GM10248 (cell line): ENCODE measurements around the gene SLC25A19.

ENCODE experiments used
- CTCF ChIA-PET: fragments of 300-600 bp; sonication (Branson Sonifier 250); formaldehyde crosslinking; extraction: SDS; loops from one replicate; lab custom pipeline; 2021; ENCODE audit warnings: antibody characterized with exemption; lab: Yijun Ruan, JAX
- POLR2A ChIA-PET: fragments of 350-650 bp; sonication (Branson Sonifier 250); formaldehyde crosslinking; extraction: SDS; loops from one replicate; lab custom pipeline; 2020; ENCODE audit warnings: antibody characterized with exemption; lab: Yijun Ruan, JAX
- DNase-seq: peaks from one replicate; pipeline ENCODE4 v3.0.0; 2012; ENCODE audit errors: extremely low spot score
- TF ChIP-seq, protein P1 (sequence below): IDR thresholded peaks from 2 replicates; pipeline ENCODE4 v1.5.1; 2012; ENCODE audit warnings: mild to moderate bottlenecking, low read depth; ENCODE audit errors: extremely low read depth, missing control alignments, control extremely low read depth

SLC25A19 gene

DNA sequence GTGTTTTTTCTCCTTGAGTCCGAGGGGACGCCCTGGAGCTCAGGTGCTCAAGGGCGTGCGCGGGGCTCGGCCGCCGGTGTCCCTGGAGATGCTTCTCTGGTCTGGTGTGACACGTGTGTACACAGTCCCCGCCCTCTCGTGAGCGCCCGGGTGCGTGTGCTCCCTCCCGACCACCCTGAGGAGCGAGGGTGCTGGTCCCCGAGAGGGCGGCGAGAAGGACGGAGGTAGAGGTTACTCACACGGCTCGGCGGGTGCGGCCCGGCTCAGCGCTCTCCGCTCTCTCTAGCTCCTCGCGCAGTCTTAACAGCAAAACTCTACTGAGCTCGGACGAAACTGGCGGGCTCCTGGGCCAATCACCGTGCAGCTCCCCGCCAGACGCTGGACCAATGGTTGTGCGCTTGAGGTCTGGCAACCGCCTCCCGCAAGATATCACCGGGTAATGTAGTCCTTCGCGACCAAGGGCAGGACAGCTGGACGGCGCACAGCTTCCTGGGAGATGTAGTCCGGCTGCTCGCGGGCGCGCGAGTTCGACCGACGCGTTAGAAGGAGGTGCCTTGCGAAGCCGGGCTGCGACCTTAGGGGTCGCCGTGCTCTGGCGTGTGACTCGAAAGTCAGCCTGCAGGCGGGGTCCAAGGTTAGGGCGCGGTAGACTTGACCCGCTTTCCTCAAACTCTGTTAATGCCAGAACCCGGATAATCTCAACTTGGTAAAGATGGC is at the start of gene SLC25A19:
SLC25A19 (minus strand) TSS at position 319 of the 717 bp plus-strand sequence. CDS start 2,669 bp downstream, outside the sequence.
- TF ChIP-seq, protein P1, sequence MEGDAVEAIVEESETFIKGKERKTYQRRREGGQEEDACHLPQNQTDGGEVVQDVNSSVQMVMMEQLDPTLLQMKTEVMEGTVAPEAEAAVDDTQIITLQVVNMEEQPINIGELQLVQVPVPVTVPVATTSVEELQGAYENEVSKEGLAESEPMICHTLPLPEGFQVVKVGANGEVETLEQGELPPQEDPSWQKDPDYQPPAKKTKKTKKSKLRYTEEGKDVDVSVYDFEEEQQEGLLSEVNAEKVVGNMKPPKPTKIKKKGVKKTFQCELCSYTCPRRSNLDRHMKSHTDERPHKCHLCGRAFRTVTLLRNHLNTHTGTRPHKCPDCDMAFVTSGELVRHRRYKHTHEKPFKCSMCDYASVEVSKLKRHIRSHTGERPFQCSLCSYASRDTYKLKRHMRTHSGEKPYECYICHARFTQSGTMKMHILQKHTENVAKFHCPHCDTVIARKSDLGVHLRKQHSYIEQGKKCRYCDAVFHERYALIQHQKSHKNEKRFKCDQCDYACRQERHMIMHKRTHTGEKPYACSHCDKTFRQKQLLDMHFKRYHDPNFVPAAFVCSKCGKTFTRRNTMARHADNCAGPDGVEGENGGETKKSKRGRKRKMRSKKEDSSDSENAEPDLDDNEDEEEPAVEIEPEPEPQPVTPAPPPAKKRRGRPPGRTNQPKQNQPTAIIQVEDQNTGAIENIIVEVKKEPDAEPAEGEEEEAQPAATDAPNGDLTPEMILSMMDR = peak; percentile 49
- POLR2A ChIA-PET = interaction anchor here (0.5 to 1.8 kb wide), 21 partner anchors 9 to 500 kb away, joined by 3 to 27 read pairs (median 4); partner anchors contain the start of genes GGA3, GRB2, MIF4GD and MRPS7
- DNase-seq = peak; percentile 97
- CTCF ChIA-PET = interaction anchor here (0.7 to 13.0 kb wide), 31 partner anchors 8 to 229 kb away, joined by 3 to 108 read pairs (median 5); partner anchors contain the start of genes GRB2 and MIF4GD

DNA sequence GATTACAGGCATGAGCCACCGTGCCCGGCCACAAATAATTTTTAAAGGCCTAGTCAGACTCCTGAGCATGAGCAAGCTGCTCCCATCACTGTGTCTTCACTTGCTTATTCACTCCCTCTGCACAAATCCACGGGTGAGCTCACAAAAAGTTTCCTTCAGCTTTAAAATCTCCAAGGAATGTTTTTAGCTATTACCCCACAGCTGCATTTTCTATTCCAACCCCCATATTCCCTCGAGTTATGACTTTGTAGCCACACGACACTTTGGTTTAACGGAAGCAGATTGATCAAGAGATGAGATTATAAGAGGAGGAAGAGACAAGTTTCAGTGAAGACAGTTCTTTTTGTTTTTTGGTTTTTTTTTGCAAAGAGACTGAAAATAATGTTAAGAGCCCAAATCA is 49.1 kb upstream of the SLC25A19 start:
- TF ChIP-seq, protein P1 = no peak
- ChIA-PET CTCF (interaction anchor here (1.0 to 4.5 kb wide), 8 partner anchors 11 to 49 kb away, joined by 3 to 34 read pairs (median 6); partner anchors contain the start of gene SLC25A19), POLR2A (interaction anchor here (0.6 to 1.3 kb wide), 3 partner anchors 55 to 78 kb away, joined by 3 to 5 read pairs (median 3); no protein-coding TSS in a partner anchor)
- no peak for DNase-seq

DNA sequence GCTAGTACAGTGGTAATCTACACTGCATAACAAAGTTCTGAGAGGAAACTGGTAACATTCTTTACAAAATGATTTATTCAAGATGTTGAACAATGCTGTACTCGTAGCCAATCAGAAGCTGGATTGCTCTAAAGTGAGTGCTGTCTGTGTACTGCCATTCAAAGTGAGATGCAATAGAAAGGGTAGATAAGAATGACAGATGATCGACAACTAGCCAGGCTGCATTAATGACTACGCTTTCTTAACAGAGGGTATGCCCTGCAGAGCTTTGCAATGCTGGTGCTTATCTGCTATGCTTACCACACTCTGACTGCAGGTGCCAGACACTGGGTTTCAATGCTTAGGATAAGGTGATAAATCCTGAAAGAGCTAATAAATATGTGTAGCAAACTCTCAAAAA is 46.1 kb upstream of the SLC25A19 start:
- POLR2A ChIA-PET = no interaction called here
- no peak for DNase-seq

DNA sequence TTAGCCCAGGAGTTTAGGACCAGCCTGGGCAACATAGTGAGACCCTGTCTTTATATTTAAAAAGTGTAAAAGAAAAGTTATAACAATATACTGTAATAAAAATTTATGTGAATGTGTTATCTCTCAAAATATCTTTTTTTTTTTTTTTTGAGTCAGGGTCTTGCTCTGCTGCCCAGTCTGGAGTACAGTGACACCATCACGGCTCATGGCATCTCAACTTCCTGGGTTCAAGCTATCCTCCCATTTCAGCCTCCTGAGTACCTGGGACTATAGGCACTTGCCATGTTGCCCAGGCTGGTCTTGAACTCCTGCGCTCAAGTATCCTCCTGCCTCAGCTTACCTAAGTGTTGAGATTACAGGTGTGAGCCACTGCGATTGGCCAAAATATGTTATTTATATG is 45.5 kb upstream of the SLC25A19 start:
- CTCF ChIA-PET = interaction anchor here (2.1 to 4.5 kb wide), 2 partner anchors 11 to 64 kb away, joined by 6 to 34 read pairs; partner anchors contain the start of gene MIF4GD
- no peak for DNase-seq
- TF ChIP-seq, protein P1 = no peak
- POLR2A ChIA-PET = no interaction called here

More for the DNA sequence above, 46.1 kb upstream of the SLC25A19 start:
- CTCF ChIA-PET = interaction anchor here (1.0 to 4.5 kb wide), 10 partner anchors 9 to 222 kb away, joined by 3 to 34 read pairs (median 6); partner anchors contain the start of genes MIF4GD, SLC25A19 and TSEN54
- TF ChIP-seq, protein P1 = no peak

DNA sequence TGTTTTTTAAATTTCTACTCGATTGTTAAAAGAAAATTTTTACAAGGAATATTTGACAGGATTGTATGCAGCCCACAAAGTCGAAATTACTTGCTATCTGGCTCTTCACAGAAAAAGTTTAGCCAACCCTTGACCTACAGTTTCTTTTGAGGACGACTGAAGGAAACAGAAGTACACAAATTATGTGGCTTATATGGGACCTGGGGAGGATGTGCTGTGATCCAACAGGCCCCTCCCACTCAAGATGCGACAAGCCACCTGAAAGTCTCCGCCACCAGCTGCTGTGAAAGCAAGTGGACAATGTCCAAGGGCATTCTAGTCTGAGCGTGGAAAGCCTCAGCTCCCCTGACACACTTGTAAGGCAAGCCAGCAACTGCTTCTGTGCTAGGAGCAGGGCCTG is 42.4 kb upstream of the SLC25A19 start:
- ChIA-PET CTCF (interaction anchor here (1.0 to 2.3 kb wide), 3 partner anchors 9 to 49 kb away, joined by 3 to 16 read pairs (median 4); no protein-coding TSS in a partner anchor), POLR2A (no interaction called here)
- TF ChIP-seq, protein P1 = no peak

DNA sequence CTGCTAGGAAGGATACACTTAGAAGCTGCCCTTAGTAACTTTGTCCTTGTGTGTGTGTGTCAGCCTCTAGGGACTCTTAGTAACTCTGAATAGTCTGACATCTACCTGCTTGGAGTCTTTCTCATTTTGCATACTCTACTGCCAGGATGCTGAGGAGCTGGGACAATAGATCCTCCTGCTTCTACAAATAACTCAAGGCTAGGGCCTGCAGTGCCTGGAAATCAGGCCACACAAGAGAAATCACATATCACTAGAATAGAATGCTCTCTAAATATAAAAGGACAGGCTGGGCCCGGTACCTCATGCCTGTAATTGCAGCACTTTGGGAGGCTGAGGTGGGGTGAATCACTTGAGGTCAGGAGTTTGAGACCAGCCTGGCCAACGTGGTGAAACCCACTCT is 38.5 kb upstream of the SLC25A19 start:
- no peak for DNase-seq
- ChIA-PET POLR2A (no interaction called here), CTCF (interaction anchor here (1.0 to 2.9 kb wide), 3 partner anchors 9 to 30 kb away, joined by 3 to 23 read pairs (median 3); no protein-coding TSS in a partner anchor)
- TF ChIP-seq, protein P1 = no peak

More for the DNA sequence above, 42.4 kb upstream of the SLC25A19 start:
- no peak for DNase-seq
